ENCODE results near the gene TSN. TPM values are rescaled to one million over a fixed set of nuclear protein-coding genes. Genes with fewer than 3 reads are reported as not detected.
"Not testable (repeated sequence)": the region's sequence is repeated elsewhere in the genome, so short reads cannot be mapped to it uniquely, and the experiment has no call there.

TSN gene
- total RNA-seq, 1 donor from 2014 or later: 60.4 TPM

DNA sequence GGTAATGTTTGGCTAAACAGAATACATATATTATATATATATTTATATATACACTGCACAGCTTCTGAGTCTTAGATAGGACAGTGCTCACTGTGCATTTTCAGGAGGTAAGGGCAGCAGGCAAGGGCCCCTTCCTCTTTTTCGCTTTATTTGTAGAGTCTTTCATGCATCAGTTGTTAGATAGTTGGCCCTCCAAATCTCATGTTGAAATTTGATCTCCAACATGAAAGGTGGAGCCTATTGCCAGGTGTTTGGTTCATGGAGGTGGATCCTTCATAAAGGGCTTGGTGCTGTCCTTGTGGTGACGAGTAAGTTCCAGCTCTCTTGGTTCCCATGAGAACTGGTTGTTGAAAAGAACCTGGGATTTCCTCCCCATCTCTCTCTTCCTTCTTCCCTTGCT, 48.1 kb downstream of the TSN start:
- Mint-ChIP-seq H3K4me1 (peaks cover 11% of the 10 kb centered on the region), H3K36me3 (no peaks in the 10 kb centered on the region), H3K4me3 (no peak overlapping the region), H3K27ac (no peak overlapping the region), H3K9me3 (peaks cover 8% of the 10 kb centered on the region), H3K27me3 (ENCODE audit: low read depth) (peaks cover 37% of the 10 kb centered on the region)
- DNase-seq (ENCODE audit: low spot score in 2 of 2, unreplicated experiment in 2 of 2): no peak
- no peak for TF ChIP-seq CTCF (IDR thresholded peaks at IDR 0.05; ENCODE audit: unreplicated experiment)

DNA sequence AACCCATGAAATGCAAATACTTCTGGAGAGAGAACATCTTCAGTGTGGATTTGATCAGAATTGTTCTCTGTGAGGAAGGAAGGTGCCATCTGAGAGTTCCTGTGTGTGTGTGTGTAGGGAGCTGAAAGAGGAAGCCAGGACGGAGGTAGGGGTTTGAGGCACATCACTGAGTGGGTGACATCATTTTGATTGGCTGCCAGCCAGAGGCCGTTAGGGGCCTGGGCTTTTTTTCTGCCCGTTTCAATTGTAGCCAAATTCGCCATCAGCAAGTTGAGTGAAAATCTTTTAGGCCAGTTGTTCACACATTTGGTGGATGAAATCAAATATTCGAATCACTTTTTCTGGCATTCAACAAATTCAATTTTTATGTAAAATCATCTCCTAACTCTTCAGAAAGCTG, 48.9 kb downstream of the TSN start:
- Mint-ChIP-seq H3K36me3 (no peaks in the 10 kb centered on the region), H3K4me1 (peaks cover 11% of the 10 kb centered on the region), H3K9me3 (peaks cover 8% of the 10 kb centered on the region), H3K27me3 (ENCODE audit: low read depth) (peaks cover 41% of the 10 kb centered on the region), H3K27ac (no peak overlapping the region), H3K4me3 (no peak overlapping the region)
- no peak for TF ChIP-seq CTCF (IDR thresholded peaks at IDR 0.05; ENCODE audit: unreplicated experiment)
- peak in 1 of 2 experiments; percentile 54 for DNase-seq (ENCODE audit: low spot score in 2 of 2, unreplicated experiment in 2 of 2)

GRCh38 chr2:121804997-121805765, 49.7 kb downstream of the TSN start:
- Mint-ChIP-seq H3K9me3 (peaks cover 8% of the 10 kb centered on the region), H3K27me3 (ENCODE audit: low read depth) (peaks cover 45% of the 10 kb centered on the region), H3K36me3 (no peaks in the 10 kb centered on the region), H3K4me3 (no peak overlapping the region), H3K4me1 (peaks cover 11% of the 10 kb centered on the region), H3K27ac (no peak overlapping the region)
- TF ChIP-seq CTCF (IDR thresholded peaks at IDR 0.05; ENCODE audit: unreplicated experiment): no peak
- DNase-seq (ENCODE audit: low spot score in 2 of 2, unreplicated experiment in 2 of 2): no peak

DNA sequence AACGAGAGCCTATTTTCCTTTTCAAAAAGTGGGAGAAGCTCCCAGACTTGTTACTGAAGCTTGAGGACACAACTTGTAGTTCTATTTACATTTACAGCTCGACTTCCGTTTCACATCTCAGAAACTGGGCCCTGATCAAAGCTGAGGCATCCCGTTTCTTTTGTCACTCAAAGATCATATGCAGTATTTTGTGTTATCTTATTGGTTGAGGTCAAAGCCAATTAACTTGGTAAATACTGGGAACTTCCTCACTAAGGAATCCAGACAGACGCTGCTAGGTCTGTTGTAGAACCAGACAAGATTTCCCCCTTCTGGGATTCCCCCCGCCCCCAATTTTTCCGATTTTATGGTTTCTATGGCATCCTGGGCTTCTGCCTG, 50.3 kb downstream of the TSN start:
- Mint-ChIP-seq H3K9me3 (peaks cover 8% of the 10 kb centered on the region), H3K4me3 (no peak overlapping the region), H3K27me3 (ENCODE audit: low read depth) (peaks cover 45% of the 10 kb centered on the region), H3K36me3 (no peaks in the 10 kb centered on the region), H3K4me1 (peaks cover 11% of the 10 kb centered on the region), H3K27ac (no peak overlapping the region)
- no peak for DNase-seq (ENCODE audit: low spot score in 2 of 2, unreplicated experiment in 2 of 2)
- TF ChIP-seq CTCF (IDR thresholded peaks at IDR 0.05; ENCODE audit: unreplicated experiment): no peak

GRCh38 chr2:121807771-121808170, 52.3 kb downstream of the TSN start:
- not testable (repeated sequence) for H3K36me3 Mint-ChIP-seq

GRCh38 chr2:121809607-121810006, 54.2 kb downstream of the TSN start:
- peaks cover 38% of the 10 kb centered on the region for H3K27me3 Mint-ChIP-seq (ENCODE audit: low read depth)
- H3K36me3 Mint-ChIP-seq: no peaks in the 10 kb centered on the region
- no peak overlapping the region for H3K27ac Mint-ChIP-seq
- TF ChIP-seq CTCF (IDR thresholded peaks at IDR 0.05; ENCODE audit: unreplicated experiment): no peak
- peaks cover 8% of the 10 kb centered on the region for H3K4me1 Mint-ChIP-seq
- no peak overlapping the region for H3K4me3 Mint-ChIP-seq
- DNase-seq (ENCODE audit: low spot score in 2 of 2, unreplicated experiment in 2 of 2): no peak
- H3K9me3 Mint-ChIP-seq: no peaks in the 10 kb centered on the region

More at GRCh38 chr2:121807771-121808170, 52.3 kb downstream of the TSN start:
- DNase-seq (ENCODE audit: low spot score in 2 of 2, unreplicated experiment in 2 of 2); H3K27ac Mint-ChIP-seq; H3K4me3 Mint-ChIP-seq; H3K9me3 Mint-ChIP-seq: not testable (repeated sequence)
- Mint-ChIP-seq H3K4me1 (peaks cover 13% of the 10 kb centered on the region), H3K27me3 (ENCODE audit: low read depth) (peaks cover 43% of the 10 kb centered on the region)
